Ascending aorta (tissue), 2 donors: ENCODE measurements around the gene ZFY. TPM values are rescaled to one million over a fixed set of nuclear protein-coding genes. Genes with fewer than 3 reads are reported as not detected.
"Not testable (repeated sequence)": the region's sequence is repeated elsewhere in the genome, so short reads cannot be mapped to it uniquely, and the experiment has no call there.

Experiments
- DNase-seq, 2 donors: peaks; one replicate each; pipeline ENCODE4 v3.0.0-alpha.2; 2019; ENCODE audit warnings: low spot score in 2 of 2
- H3K27ac ChIP-seq, 2 donors: fragments of 200-600 bp; sonication (generic); one replicate each; pipeline ENCODE4 v1.5.1; 2016 to 2017; ENCODE audit warnings: mild to moderate bottlenecking in 1 of 2
- H3K27me3 ChIP-seq: fragments of 200-600 bp; sonication (generic); one replicate; pipeline ENCODE4 v1.5.1; 2017
- H3K36me3 ChIP-seq, 2 donors: fragments of 200-600 bp; sonication (generic); one replicate each; pipeline ENCODE4 v1.5.1; 2016
- H3K4me1 ChIP-seq, 2 donors: fragments of 200-600 bp; sonication (generic); one replicate each; pipeline ENCODE4 v1.5.1; 2016 to 2017; ENCODE audit warnings: mild to moderate bottlenecking in 1 of 2
- H3K4me3 ChIP-seq, 2 donors: fragments of 200-600 bp; sonication (generic); one replicate each; pipeline ENCODE4 v1.5.1; 2016 to 2017; ENCODE audit warnings: mild to moderate bottlenecking in 1 of 2
- H3K9me3 ChIP-seq, 2 donors: fragments of 200-600 bp; sonication (generic); one replicate each; pipeline ENCODE4 v1.5.1; 2016
- intact Hi-C: fragments of 100-400 bp; cut with DNase I; formaldehyde crosslinking; loops from one replicate; pipeline ENCODE4 v1.15.1; 2023
- total RNA-seq: library from RNA; depleted of rRNA; stranded (reverse); fragments of >200 nt; gene quantifications from one replicate; pipeline ENCODE4 v1.1.0, GENCODE V29; 2016
- TF ChIP-seq, protein P1 (sequence below), 3 experiments: fragments of 200-600 bp in 2 of 3; fragments of 450-650 bp in 1 of 3; sonication (generic) in 2 of 3; IDR thresholded peaks; one replicate each; pipeline ENCODE4 v1.5.1; 2016 to 2019; ENCODE audit warnings: antibody characterized with exemption in 3 of 3, mild to moderate bottlenecking in 1 of 3, moderate library complexity in 1 of 3

ZFY gene
- total RNA-seq, 1 donor from 2014 or later, result not detected

GRCh38 chrY:2973110-2973751, 38.0 kb downstream of the ZFY start:
- intact Hi-C loops, result no loop called here
- Histone ChIP-seq H3K4me1 (no peaks in the 10 kb centered on the region), H3K27me3 (no peaks in the 10 kb centered on the region), H3K36me3 (no peaks in the 10 kb centered on the region), H3K9me3 (no peaks in the 10 kb centered on the region), H3K27ac (no peak overlapping the region), H3K4me3 (no peak overlapping the region)
- TF ChIP-seq, protein P1, sequence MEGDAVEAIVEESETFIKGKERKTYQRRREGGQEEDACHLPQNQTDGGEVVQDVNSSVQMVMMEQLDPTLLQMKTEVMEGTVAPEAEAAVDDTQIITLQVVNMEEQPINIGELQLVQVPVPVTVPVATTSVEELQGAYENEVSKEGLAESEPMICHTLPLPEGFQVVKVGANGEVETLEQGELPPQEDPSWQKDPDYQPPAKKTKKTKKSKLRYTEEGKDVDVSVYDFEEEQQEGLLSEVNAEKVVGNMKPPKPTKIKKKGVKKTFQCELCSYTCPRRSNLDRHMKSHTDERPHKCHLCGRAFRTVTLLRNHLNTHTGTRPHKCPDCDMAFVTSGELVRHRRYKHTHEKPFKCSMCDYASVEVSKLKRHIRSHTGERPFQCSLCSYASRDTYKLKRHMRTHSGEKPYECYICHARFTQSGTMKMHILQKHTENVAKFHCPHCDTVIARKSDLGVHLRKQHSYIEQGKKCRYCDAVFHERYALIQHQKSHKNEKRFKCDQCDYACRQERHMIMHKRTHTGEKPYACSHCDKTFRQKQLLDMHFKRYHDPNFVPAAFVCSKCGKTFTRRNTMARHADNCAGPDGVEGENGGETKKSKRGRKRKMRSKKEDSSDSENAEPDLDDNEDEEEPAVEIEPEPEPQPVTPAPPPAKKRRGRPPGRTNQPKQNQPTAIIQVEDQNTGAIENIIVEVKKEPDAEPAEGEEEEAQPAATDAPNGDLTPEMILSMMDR (IDR thresholded peaks at IDR 0.05), result no peak
- no peak for DNase-seq

DNA sequence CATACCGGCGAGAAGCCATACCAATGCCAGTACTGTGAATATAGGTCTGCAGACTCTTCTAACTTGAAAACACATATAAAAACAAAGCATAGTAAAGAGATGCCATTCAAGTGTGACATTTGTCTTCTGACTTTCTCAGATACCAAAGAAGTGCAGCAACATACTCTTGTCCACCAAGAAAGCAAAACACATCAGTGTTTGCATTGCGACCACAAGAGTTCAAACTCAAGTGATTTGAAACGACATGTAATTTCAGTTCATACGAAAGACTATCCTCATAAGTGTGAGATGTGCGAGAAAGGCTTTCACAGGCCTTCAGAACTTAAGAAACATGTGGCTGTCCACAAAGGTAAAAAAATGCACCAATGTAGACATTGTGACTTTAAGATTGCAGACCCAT, 44.1 kb downstream of the ZFY start:
- no peaks in the 10 kb centered on the region for H3K27me3 ChIP-seq
- intact Hi-C loops, result no loop called here
- H3K27ac ChIP-seq, result no peak overlapping the region
- no peak for DNase-seq
- TF ChIP-seq, protein P1 (IDR thresholded peaks at IDR 0.05), result no peak
- no peaks in the 10 kb centered on the region for H3K4me1 ChIP-seq
- H3K36me3 ChIP-seq, result no peaks in the 10 kb centered on the region
- no peak overlapping the region for H3K4me3 ChIP-seq
- no peaks in the 10 kb centered on the region for H3K9me3 ChIP-seq

GRCh38 chrY:2984491-2984890, 49.3 kb downstream of the ZFY start:
- Histone ChIP-seq H3K4me3 (no peak overlapping the region), H3K27me3 (no peaks in the 10 kb centered on the region), H3K27ac (no peak overlapping the region), H3K4me1 (no peaks in the 10 kb centered on the region), H3K9me3 (no peaks in the 10 kb centered on the region), H3K36me3 (no peaks in the 10 kb centered on the region)
- intact Hi-C loops, result no loop called here
- DNase-seq, result no peak
- TF ChIP-seq, protein P1 (IDR thresholded peaks at IDR 0.05), result no peak

GRCh38 chrY:2987178-2987577, 52.0 kb downstream of the ZFY start:
- H3K4me3 ChIP-seq, H3K27ac ChIP-seq, DNase-seq, H3K4me1 ChIP-seq, intact Hi-C loops, H3K27me3 ChIP-seq, H3K36me3 ChIP-seq, H3K9me3 ChIP-seq: not testable (repeated sequence)

DNA sequence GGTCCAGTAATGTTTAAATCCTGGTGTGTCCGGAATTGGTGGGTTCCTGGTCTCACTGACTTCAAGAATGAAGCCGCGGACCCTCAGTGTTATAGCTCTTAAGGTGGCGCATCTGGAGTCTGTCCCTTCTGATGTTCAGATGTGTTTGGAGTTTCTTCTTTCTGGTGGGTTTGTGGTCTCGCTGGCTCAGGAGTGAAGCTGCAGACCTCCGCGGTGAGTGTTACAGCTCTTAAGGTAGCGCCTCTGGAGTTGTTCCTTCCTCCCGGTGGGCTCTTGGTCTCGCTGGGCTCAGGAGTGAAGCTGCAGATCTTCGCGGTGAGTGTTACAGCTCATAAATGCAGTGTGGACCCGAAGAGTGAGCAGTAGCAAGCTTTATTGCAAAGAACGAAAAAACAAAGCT, 62.2 kb downstream of the ZFY start:
- H3K27me3 ChIP-seq, H3K36me3 ChIP-seq, intact Hi-C loops, H3K9me3 ChIP-seq, DNase-seq, H3K4me3 ChIP-seq, H3K4me1 ChIP-seq, H3K27ac ChIP-seq: not testable (repeated sequence)

- no peaks in the 10 kb centered on the region for H3K27me3 ChIP-seq
- intact Hi-C loops, result no loop called here
- DNase-seq, result no peak
- no peak overlapping the region for H3K27ac ChIP-seq
- H3K4me3 ChIP-seq, result no peak overlapping the region
- no peaks in the 10 kb centered on the region for H3K4me1 ChIP-seq
- H3K9me3 ChIP-seq, result no peaks in the 10 kb centered on the region
- H3K36me3 ChIP-seq, result no peaks in the 10 kb centered on the region
- TF ChIP-seq, protein P1 (IDR thresholded peaks at IDR 0.05), result no peak
Observed at GRCh38 chrY:3002190-3002589, 67.0 kb downstream of the ZFY start.
